ENCODE data around the gene KCNE1.

Gene KCNE1

DNA sequence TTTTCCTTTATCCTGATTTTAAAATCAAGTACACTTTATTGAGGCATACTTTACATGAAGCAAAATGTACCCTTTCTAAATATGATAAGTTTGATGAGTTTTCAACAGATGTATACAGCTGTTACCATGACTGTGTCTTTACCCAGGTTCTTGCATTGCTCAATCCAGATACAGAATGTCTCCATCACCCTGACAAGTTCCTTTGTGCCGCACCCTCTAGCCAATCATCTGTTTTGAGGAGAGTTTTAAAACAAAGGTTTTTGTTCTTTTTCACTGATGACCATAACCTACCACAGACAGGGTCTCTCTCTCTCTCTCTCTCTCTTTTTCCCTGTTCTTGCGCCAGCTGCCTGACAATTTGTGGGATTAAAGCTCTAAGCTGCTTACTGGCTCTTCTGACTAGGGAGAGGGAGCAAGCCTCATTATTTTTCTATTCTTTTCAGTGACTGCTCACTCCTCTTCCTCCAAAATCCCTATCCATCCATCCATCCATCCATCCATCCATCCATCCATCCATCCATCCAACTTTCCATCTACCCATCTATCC is 1.2 kb upstream of the KCNE1 start:
- TF ChIP-seq, protein P1, sequence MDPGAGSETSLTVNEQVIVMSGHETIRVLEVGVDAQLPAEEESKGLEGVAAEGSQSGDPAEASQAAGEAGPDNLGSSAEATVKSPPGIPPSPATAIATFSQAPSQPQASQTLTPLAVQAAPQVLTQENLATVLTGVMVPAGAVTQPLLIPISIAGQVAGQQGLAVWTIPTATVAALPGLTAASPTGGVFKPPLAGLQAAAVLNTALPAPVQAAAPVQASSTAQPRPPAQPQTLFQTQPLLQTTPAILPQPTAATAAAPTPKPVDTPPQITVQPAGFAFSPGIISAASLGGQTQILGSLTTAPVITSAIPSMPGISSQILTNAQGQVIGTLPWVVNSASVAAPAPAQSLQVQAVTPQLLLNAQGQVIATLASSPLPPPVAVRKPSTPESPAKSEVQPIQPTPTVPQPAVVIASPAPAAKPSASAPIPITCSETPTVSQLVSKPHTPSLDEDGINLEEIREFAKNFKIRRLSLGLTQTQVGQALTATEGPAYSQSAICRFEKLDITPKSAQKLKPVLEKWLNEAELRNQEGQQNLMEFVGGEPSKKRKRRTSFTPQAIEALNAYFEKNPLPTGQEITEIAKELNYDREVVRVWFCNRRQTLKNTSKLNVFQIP (CRISPR knock-in tag; IDR thresholded peaks at IDR 0.05; ENCODE audit: borderline replicate concordance, low read depth) = no peak
- no peak for TF ChIP-seq ARNTL (CRISPR knock-in tag; IDR thresholded peaks at IDR 0.05; ENCODE audit: borderline replicate concordance, low read depth)
- no peak for ATAC-seq

DNA sequence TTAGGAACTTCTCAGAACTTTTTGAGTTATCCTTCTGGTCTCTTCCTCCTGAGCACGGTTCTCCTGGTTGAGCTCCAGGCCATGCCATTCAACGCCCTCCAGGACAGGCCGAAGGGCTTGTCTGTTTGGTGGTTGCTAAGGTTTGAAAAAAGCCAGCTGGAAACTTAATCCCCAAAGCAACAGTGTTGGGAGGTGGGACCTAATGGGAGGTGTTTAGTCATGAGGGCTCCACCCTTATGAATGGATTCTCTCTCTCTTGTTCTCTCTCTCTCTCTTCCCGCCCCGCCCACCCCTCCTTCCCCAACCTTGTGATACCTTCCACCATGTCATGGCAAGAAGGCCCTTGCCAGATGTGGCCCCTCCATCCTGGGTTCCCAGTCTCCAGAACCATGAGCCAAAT is 829 bp downstream of the KCNE1 start:
- TF ChIP-seq BACH2 (CRISPR knock-in tag; IDR thresholded peaks at IDR 0.05; ENCODE audit: borderline replicate concordance) (no peak), ARNTL (CRISPR knock-in tag; IDR thresholded peaks at IDR 0.05; ENCODE audit: borderline replicate concordance, low read depth) (no peak), CSDC2 (CRISPR knock-in tag; IDR thresholded peaks at IDR 0.05) (no peak), ESRRG (CRISPR knock-in tag; IDR thresholded peaks at IDR 0.05) (no peak), TOX (CRISPR knock-in tag; IDR thresholded peaks at IDR 0.05; ENCODE audit: borderline replicate concordance) (no peak), TCF4 (CRISPR knock-in tag; IDR thresholded peaks at IDR 0.05; ENCODE audit: borderline replicate concordance) (no peak), ISL1 (CRISPR knock-in tag; IDR thresholded peaks at IDR 0.05) (no peak), ZNF565 (CRISPR knock-in tag; conservative IDR thresholded peaks at IDR 0.05; ENCODE audit: low read depth) (no peak), GLIS3 (CRISPR knock-in tag; IDR thresholded peaks at IDR 0.05) (no peak), OSR1 (CRISPR knock-in tag; IDR thresholded peaks at IDR 0.05) (no peak), RARB (CRISPR knock-in tag; IDR thresholded peaks at IDR 0.05) (no peak), PPARA (CRISPR knock-in tag; IDR thresholded peaks at IDR 0.05; ENCODE audit: borderline replicate concordance) (no peak), ZFP3 (CRISPR knock-in tag; IDR thresholded peaks at IDR 0.05) (no peak)
- TF ChIP-seq, protein P1 (CRISPR knock-in tag; IDR thresholded peaks at IDR 0.05; ENCODE audit: borderline replicate concordance, low read depth) = no peak
- TF ChIP-seq, protein P2, sequence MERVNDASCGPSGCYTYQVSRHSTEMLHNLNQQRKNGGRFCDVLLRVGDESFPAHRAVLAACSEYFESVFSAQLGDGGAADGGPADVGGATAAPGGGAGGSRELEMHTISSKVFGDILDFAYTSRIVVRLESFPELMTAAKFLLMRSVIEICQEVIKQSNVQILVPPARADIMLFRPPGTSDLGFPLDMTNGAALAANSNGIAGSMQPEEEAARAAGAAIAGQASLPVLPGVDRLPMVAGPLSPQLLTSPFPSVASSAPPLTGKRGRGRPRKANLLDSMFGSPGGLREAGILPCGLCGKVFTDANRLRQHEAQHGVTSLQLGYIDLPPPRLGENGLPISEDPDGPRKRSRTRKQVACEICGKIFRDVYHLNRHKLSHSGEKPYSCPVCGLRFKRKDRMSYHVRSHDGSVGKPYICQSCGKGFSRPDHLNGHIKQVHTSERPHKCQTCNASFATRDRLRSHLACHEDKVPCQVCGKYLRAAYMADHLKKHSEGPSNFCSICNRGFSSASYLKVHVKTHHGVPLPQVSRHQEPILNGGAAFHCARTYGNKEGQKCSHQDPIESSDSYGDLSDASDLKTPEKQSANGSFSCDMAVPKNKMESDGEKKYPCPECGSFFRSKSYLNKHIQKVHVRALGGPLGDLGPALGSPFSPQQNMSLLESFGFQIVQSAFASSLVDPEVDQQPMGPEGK (CRISPR knock-in tag; IDR thresholded peaks at IDR 0.05; ENCODE audit: borderline replicate concordance) = no peak
- ATAC-seq = 0 out of 3 replicates have a peak, but pooled peaks have one; percentile 7

DNA sequence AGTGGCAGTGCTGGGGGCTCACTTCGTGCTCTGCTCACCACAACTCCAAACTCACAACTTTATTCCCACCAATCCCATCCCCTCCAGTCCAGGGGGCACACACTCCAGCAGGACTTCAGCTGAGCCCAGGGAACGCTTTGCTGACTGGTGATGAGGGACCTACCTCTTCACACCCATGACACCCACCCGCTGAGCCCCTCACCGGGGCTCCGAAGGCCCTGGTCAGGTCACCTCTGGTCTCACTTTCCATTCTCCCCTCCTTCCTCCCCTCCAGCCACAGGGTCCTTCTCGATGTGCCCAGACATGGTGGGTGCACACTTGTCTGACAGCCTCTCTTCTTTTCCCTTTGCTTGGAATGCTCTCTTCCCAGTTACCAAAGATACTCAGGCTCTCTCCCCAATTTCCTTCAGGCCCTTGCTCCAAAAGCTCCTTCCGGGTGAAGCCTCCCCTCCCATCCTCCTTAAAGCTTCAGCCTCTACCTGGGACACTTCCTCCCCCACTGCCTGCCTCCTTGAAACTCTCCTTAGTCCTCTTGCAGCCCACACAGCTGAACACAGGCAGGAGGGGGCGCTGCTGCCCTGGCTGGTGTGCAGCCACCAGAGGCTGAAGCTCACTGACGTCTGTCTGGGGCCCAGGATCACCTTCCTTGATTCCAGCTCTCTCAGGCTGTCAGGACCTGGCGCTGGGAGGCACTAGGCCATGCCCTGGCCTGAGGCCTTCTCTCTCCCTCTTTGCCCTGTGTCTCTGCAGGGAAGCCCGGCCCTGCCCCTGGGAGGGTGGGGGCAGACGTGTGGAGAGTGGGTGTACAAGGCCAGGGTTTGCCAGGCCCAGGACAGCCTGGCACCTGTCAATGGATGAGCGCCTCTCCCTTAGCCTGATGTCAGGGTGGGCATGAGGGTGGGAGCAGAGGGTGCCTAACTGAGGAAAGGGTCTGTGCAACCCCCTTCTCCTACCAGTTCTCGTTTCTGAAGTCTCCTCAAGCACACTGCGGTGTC is 1.6 kb downstream of the KCNE1 start:
- ATAC-seq = peak; percentile 98
- TF ChIP-seq TCF4 (CRISPR knock-in tag; IDR thresholded peaks at IDR 0.05; ENCODE audit: borderline replicate concordance) (no peak), ISL1 (CRISPR knock-in tag; IDR thresholded peaks at IDR 0.05) (no peak), RARB (CRISPR knock-in tag; IDR thresholded peaks at IDR 0.05) (no peak), BACH2 (CRISPR knock-in tag; IDR thresholded peaks at IDR 0.05; ENCODE audit: borderline replicate concordance) (no peak), ZNF70 (CRISPR knock-in tag; IDR thresholded peaks at IDR 0.05) (no peak), ZNF565 (CRISPR knock-in tag; conservative IDR thresholded peaks at IDR 0.05; ENCODE audit: low read depth) (no peak), TOX (CRISPR knock-in tag; IDR thresholded peaks at IDR 0.05; ENCODE audit: borderline replicate concordance) (no peak), SNAI2 (CRISPR knock-in tag; IDR thresholded peaks at IDR 0.05) (no peak), ARNTL (CRISPR knock-in tag; IDR thresholded peaks at IDR 0.05; ENCODE audit: borderline replicate concordance, low read depth) (no peak), CSDC2 (CRISPR knock-in tag; IDR thresholded peaks at IDR 0.05) (no peak)
- TF ChIP-seq, protein P3, sequence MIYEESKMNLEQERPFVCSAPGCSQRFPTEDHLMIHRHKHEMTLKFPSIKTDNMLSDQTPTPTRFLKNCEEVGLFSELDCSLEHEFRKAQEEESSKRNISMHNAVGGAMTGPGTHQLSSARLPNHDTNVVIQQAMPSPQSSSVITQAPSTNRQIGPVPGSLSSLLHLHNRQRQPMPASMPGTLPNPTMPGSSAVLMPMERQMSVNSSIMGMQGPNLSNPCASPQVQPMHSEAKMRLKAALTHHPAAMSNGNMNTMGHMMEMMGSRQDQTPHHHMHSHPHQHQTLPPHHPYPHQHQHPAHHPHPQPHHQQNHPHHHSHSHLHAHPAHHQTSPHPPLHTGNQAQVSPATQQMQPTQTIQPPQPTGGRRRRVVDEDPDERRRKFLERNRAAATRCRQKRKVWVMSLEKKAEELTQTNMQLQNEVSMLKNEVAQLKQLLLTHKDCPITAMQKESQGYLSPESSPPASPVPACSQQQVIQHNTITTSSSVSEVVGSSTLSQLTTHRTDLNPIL (CRISPR knock-in tag; IDR thresholded peaks at IDR 0.05; ENCODE audit: low read depth) = no peak
- TF ChIP-seq, protein P4, sequence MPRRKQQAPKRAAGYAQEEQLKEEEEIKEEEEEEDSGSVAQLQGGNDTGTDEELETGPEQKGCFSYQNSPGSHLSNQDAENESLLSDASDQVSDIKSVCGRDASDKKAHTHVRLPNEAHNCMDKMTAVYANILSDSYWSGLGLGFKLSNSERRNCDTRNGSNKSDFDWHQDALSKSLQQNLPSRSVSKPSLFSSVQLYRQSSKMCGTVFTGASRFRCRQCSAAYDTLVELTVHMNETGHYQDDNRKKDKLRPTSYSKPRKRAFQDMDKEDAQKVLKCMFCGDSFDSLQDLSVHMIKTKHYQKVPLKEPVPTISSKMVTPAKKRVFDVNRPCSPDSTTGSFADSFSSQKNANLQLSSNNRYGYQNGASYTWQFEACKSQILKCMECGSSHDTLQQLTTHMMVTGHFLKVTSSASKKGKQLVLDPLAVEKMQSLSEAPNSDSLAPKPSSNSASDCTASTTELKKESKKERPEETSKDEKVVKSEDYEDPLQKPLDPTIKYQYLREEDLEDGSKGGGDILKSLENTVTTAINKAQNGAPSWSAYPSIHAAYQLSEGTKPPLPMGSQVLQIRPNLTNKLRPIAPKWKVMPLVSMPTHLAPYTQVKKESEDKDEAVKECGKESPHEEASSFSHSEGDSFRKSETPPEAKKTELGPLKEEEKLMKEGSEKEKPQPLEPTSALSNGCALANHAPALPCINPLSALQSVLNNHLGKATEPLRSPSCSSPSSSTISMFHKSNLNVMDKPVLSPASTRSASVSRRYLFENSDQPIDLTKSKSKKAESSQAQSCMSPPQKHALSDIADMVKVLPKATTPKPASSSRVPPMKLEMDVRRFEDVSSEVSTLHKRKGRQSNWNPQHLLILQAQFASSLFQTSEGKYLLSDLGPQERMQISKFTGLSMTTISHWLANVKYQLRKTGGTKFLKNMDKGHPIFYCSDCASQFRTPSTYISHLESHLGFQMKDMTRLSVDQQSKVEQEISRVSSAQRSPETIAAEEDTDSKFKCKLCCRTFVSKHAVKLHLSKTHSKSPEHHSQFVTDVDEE (CRISPR knock-in tag; IDR thresholded peaks at IDR 0.05) = no peak

Data from SK-N-SH treated with all-trans-retinoic acid at 6 μM for 48 hours (cell line).